GM21515 (cell line): Measurements from ENCODE around the gene GPT2.
"Not testable (repeated sequence)": the region's sequence is repeated elsewhere in the genome, so short reads cannot be mapped to it uniquely, and the experiment has no call there.

Source experiments
- ATAC-seq: cut with Tn5 transposase; IDR thresholded peaks from one replicate; pipeline ENCODE4 v1.9.1; 2021; ENCODE audit not compliant: unreplicated experiment

GPT2 gene

GRCh38 chr16:46862555-46863447, 21.4 kb upstream of the GPT2 start:
- no peak for ATAC-seq

- ATAC-seq: no peak
These were observed 17.9 kb upstream of the GPT2 start for GRCh38 chr16:46866286-46866685.

- ATAC-seq: not testable (repeated sequence)
These were observed 16.7 kb upstream of the GPT2 start for GRCh38 chr16:46867486-46867885.

DNA sequence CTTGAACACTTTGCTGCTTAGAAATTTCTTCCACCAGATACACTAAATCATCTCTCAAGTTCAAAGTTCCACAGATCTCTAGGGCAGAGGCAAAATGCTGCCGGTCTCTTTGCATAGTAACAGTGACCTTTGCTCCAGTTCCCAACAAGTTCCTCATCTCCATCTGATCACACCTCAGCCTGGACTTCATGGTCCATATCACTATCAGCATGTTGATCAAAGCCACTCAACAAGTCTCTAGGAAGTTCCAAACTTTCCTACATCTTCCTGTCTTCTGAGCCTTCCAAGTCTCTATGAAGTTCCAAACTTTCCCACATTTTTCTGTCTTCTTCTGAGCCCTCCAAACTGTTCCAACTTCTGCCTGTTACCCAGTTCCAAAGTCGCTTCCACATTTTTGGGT, 15.3 kb upstream of the GPT2 start:
- ATAC-seq: not testable (repeated sequence)

GRCh38 chr16:46871597-46871996, 12.6 kb upstream of the GPT2 start:
- no peak for ATAC-seq

DNA sequence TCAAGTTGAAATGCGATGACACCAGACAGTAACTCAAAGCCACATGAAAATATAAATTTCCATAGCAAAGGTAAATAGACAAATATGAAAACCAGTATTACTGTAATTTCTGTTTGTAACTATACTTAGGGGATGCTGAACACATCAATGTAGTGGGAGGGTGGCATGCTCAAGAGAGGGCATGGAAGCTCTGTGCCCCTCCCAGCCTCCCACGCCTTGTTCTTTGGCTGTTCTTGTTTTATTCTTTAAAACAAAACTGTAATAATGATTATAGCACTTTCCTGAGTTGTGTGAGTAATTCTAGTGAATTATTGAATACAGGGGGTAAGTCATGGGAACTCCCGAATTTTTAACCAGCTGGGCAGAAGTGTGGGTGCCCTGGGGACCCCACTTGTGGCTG, 11.0 kb upstream of the GPT2 start:
- ATAC-seq: no peak

DNA sequence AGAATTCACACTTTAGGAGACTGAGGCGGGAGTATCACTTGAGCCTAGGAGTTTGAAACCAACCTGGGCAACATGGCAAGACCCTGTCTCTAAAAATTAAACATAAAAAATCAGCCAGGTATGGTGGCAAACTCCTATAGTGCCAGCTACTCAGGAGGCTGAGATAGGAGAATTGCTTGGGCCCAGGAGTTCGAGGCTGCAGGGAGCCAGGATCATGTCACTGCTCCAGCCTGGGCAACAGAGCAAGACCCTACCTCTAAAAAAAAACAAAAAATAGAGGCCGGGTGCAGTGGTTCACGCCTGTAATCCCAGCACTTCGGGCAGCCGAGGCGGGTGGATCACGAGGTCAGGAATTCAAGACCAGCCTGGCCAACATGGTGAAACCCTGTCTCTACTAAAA, 8.9 kb upstream of the GPT2 start:
- ATAC-seq: no peak

DNA sequence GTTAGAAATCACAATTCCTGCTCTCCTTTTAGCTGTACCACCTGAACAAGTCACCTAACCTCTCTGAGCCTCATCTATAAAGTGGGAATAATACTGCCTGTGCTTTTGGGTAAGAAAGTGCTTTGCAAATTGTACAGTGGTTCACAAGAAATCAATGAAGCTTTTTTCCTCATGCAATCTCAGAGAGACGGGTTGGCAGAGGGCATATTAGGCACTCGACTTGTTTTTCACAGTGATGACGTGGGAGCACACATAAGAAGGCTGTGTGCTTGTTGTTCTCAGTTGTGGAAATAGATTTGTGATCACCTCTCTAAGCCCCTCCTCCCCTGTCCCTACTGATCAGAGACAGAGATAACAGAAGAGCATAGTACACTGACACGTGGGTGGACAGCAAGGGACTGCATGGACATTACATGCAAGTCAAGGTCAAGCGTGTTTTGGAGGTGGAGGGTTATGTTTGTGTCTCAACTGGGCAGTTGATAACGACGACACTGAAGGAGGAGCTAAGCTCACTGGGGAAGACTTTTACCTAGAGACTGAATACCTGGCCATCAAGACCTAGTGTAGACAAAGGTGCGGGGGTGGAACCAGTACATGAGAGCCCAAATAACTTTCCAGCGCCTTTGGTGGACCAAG, 1.7 kb upstream of the GPT2 start:
- no peak for ATAC-seq

DNA sequence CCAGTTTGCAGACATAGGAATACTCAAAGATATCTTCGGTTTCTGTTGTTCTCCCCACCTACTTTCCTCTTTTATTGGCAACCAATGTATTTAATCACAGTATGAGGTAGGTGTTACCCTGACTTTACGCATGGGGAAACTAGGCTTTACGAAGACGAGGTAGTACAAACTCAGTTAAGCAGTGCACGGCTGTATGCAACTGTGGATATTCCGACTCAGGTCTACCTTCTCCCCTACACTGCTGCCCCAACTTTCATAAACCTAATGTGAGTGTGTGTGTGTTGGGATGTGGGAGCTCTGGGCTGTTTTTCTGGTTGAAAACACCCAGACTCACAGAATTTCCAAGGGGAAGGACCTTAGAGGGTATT, 1.2 kb upstream of the GPT2 start:
- ATAC-seq: no peak

DNA sequence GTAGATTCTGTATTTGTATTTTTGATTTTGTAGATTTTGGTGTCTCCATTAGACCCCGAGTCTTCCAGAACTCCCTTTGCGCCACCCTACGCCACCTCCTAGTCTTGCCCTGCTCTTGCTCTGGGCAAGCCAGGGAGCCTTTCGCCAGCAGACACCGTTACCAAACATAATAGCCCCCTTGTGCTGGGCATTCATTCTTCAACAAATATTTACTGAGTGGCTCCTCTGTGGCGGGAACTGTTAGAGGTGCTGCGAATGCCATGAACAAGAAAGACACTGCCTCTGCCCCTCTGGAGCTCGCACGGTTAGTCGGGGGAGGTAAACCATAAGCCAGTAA, 841 bp upstream of the GPT2 start:
- ATAC-seq: no peak

DNA sequence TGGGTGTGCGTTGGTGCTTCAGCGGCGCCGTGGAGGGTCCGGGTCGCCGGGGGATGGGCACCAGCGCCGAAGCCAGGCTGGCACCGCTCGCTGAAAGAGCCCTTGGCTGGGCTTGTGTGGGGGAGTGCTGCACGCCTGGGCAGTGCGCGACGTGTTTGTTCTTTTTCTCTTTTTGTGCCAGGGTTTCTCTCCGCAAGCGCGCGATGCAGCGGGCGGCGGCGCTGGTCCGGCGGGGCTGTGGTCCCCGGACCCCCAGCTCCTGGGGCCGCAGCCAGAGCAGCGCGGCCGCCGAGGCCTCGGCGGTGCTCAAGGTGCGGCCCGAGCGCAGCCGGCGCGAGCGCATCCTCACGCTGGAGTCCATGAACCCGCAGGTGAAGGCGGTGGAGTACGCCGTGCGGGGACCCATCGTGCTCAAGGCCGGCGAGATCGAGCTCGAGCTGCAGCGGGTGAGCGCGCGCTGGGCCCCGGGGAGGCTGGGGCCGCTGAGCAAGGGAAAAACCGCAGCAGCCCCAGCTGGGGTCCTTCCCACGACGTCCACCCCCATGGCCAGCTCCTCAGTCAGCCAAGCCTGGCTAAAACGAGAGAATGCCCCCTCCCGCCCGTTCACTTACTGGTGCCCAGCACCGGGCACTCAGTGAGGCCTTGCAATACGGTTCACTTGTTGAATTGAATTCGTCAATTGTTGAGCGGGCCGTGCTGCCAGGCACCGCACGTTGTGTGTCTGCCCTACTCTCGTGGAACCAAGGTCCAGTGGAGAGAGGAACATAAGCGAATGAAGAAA, 541 bp downstream of the GPT2 start:
- peak; percentile 3 for ATAC-seq

- no peak for ATAC-seq
These were observed 2.0 kb downstream of the GPT2 start for GRCh38 chr16:46885960-46886763.

DNA sequence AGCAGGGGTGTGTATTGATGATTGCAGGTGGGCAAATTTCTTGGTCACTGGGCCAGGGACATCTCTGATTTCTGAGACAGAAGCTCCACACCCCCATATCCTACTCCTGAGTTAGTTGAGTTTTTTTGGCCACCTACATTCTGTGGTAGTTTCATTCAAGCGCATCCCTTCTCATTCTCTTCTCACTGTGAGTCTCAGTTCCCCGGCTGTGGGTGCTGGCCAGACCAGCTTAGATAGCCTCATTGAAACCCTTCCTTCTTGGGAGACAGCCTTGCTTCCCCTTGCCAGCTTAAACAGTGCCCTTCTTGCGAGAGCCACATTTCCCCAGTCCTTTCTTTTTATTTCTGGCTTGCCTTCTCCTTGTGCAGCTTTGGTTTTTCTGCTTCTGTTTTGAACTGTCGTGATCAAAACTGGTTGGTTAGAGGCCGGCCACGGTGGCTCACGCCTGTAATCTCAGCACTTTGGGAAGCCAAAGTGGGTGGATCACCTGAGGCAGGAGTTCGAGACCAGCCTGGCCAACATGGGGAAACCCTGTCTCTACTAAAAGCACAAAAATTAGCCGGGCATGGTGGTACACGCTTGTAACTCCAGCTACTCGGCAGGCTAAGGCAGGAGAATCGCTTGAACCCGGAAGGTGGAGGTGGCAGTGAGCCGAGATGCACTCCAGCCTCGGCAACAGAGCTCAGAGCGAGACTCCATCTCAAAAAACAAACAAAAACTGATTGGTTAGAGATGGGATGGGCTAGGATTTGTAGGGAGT, 2.8 kb downstream of the GPT2 start:
- ATAC-seq: no peak

DNA sequence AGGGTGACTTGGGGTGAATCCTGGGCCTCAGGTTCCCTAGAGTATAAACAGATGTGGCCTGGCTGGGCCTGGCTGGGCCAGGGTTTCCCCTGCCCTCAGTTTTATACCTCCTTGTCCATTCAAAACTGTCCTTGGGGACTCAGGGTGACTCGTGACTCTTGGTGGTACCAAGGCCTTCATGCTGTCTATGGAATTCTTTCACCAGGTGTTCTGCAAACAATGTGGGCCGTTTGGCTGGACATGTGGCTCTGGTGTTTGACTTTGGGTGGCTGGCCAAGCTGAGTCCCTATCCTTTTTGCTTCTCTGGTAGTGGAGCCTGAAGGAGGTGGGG, 3.3 kb downstream of the GPT2 start:
- no peak for ATAC-seq

GRCh38 chr16:46889245-46889941, 5.2 kb downstream of the GPT2 start:
- no peak for ATAC-seq

DNA sequence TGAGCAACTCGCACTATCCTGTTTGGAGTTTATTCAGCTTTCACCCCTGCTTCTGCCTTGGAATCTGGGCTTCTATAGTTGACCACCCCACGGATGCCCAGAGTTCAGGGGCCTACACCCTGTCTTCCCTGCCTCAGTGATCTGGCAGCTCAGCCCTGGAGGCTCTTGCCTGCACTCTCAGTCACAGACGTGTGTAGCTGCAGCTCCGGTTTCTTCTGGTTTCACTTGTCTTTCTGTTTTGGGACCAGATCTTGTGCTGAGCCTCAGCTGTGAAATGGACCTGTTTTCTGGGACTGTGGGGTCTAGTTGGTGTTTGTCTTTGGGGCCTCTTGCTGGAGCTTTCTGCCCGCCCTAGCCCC, 5.8 kb downstream of the GPT2 start:
- ATAC-seq: no peak

- ATAC-seq: no peak
These were observed 7.7 kb downstream of the GPT2 start for GRCh38 chr16:46891910-46892309.

GRCh38 chr16:46894036-46894672, 10.0 kb downstream of the GPT2 start:
- no peak for ATAC-seq
